Tibial artery (tissue), 4 donors: ENCODE results near the gene SIX3.

Experiments used
- DNase-seq, 2 donors: peaks; one replicate each; pipeline ENCODE4 v3.0.0-alpha.2; 2019
- H3K27ac ChIP-seq, 2 donors: fragments of 200-600 bp; sonication (generic) in 1 of 2; 1 replicate in 1 of 2; 2 replicates in 1 of 2; pipeline ENCODE4 v1.5.1; 2018 to 2019; ENCODE audit warnings: mild to moderate bottlenecking in 1 of 2
- H3K27me3 ChIP-seq, 2 donors: fragments of 200-600 bp; sonication (generic) in 1 of 2; one replicate each; pipeline versions ENCODE4 v1.5.1 to v1.6.0; 2016 to 2019
- H3K36me3 ChIP-seq, 3 donors: fragments of 200-600 bp; sonication (generic) in 2 of 3; one replicate each; pipeline ENCODE4 v1.5.1; 2016 to 2019; ENCODE audit warnings: mild to moderate bottlenecking in 2 of 3
- H3K4me1 ChIP-seq, 4 donors: fragments of 200-600 bp; sonication (generic) in 2 of 4; 1 replicate in 3 of 4; 2 replicates in 1 of 4; pipeline ENCODE4 v1.5.1; 2016 to 2019
- H3K4me3 ChIP-seq, 2 donors: fragments of 200-600 bp; sonication (generic) in 1 of 2; 1 replicate in 1 of 2; 2 replicates in 1 of 2; pipeline ENCODE4 v1.5.1; 2018 to 2019; ENCODE audit warnings: mild to moderate bottlenecking in 2 of 2
- H3K9me3 ChIP-seq, 3 donors: fragments of 200-600 bp; sonication (generic) in 1 of 3; one replicate each; pipeline ENCODE4 v1.5.1; 2016 to 2019
- intact Hi-C: fragments of 100-400 bp; cut with DNase I; formaldehyde crosslinking; loops from one replicate; pipeline ENCODE4 v1.15.0; 2023; ENCODE audit warnings: low total_unique reads
- TF ChIP-seq, protein P1 (sequence below), 2 experiments: fragments of 200-600 bp in 1 of 2; fragments of 450-650 bp in 1 of 2; IDR thresholded peaks; one replicate each; pipeline ENCODE4 v1.5.1; 2017 to 2019; ENCODE audit warnings: antibody characterized with exemption in 2 of 2, mild to moderate bottlenecking in 1 of 2, moderate library complexity in 1 of 2

The SIX3 gene

GRCh38 chr2:44934983-44935728 lies 6.3 kb upstream of the SIX3 start:
- H3K27ac ChIP-seq, result no peak overlapping the region
- DNase-seq, result no peak
- H3K9me3 ChIP-seq, result no peaks in the 10 kb centered on the region
- intact Hi-C loops, result no loop called here
- peak overlapping the region in 1 of 2 donors; percentile 32 for H3K4me3 ChIP-seq
- H3K36me3 ChIP-seq, result no peaks in the 10 kb centered on the region
- H3K4me1 ChIP-seq, result peaks cover 0 to 50% (median 43%) of the 10 kb centered on the region in 4 donors
- TF ChIP-seq, protein P1, sequence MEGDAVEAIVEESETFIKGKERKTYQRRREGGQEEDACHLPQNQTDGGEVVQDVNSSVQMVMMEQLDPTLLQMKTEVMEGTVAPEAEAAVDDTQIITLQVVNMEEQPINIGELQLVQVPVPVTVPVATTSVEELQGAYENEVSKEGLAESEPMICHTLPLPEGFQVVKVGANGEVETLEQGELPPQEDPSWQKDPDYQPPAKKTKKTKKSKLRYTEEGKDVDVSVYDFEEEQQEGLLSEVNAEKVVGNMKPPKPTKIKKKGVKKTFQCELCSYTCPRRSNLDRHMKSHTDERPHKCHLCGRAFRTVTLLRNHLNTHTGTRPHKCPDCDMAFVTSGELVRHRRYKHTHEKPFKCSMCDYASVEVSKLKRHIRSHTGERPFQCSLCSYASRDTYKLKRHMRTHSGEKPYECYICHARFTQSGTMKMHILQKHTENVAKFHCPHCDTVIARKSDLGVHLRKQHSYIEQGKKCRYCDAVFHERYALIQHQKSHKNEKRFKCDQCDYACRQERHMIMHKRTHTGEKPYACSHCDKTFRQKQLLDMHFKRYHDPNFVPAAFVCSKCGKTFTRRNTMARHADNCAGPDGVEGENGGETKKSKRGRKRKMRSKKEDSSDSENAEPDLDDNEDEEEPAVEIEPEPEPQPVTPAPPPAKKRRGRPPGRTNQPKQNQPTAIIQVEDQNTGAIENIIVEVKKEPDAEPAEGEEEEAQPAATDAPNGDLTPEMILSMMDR (IDR thresholded peaks at IDR 0.05), result no peak
- H3K27me3 ChIP-seq, result peaks cover 0 to 96% of the 10 kb centered on the region in 2 donors

- Histone ChIP-seq H3K4me1 (peaks cover 0 to 50% (median 43%) of the 10 kb centered on the region in 4 donors), H3K27ac (no peak overlapping the region), H3K9me3 (no peaks in the 10 kb centered on the region), H3K4me3 (peak overlapping the region in 1 of 2 donors; percentile 32), H3K27me3 (peaks cover 0 to 97% of the 10 kb centered on the region in 2 donors), H3K36me3 (no peaks in the 10 kb centered on the region)
- DNase-seq, result peak in 1 of 2 donors; percentile 50
- TF ChIP-seq, protein P1 (IDR thresholded peaks at IDR 0.05), result no peak
- intact Hi-C loops, result no loop called here
Observed at GRCh38 chr2:44935729-44936098, 5.8 kb upstream of the SIX3 start.

DNA sequence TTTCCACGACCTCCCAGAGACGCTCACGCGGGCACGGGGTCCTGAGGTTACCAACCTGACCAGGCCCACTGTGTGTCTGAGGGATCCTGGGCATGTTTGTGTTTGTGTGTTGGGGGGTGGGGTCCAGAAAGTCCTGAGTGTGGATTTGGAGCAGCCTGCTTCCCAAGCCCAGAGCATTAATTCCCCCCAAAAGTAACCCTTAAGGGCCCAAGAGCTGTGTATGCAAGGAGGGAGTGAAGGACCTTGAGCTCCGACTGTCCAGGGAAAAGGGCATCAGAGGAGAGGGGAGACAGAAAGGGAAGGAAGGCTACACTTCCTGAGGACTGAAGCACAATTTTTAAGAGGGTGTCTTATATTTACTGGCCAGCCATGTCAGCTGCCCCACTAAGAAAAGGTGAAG lies 5.2 kb upstream of the SIX3 start:
- H3K27me3 ChIP-seq, result peaks cover 0 to 100% of the 10 kb centered on the region in 2 donors

DNA sequence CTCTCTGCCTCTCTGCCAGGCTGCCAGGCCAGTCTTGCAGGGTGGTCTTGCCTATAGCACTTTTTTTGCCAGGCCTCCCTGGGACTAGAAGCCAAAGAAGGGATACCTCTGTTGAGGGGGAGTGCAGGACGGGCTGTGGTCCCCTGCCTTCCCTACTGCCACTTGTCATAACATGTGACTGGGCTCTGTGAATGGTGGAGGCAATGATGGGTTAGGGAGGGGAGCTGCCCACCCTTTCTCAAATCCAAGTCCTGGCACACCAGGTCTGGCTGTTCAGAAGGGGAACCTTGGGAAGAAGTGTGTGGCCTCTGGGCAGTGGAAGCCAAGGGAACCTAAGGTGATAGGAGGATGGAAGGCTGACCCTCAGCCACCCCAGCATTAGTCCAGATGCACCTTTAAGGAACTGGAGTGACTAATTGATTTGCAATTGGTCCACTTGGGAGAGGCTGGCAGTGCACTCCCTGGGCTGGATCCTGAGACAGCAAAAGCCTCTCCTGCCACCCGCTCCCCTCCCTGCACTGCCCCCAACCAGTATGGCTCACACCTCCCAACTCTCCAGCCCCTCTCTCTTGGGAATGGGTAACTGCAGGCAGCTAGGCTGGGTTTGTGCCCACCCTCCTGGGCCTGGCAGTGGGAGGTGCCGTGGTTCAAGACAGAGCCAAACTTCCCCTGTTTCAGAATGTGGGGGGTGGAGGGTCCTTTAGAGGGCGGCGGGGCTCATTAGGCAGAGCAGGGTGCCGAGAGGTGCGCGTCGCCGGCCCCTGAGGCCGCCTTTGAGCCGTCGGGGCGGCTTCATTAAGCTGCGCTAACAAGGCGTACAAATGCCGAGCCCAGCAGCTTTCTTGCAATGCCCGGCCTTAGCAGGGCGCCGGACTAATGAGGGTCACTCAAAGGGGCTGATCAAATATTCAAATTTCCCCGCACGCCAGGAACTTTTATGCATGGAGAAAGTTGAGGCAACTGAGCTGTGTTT lies 4.5 kb upstream of the SIX3 start:
- Histone ChIP-seq H3K9me3 (no peaks in the 10 kb centered on the region), H3K36me3 (no peaks in the 10 kb centered on the region), H3K4me1 (peaks cover 0 to 61% (median 53%) of the 10 kb centered on the region in 4 donors), H3K27ac (no peak overlapping the region), H3K4me3 (peak overlapping the region in 1 of 2 donors; percentile 16), H3K27me3 (peaks cover 0 to 100% of the 10 kb centered on the region in 2 donors)
- TF ChIP-seq, protein P1 (IDR thresholded peaks at IDR 0.05), result no peak
- DNase-seq, result no peak
- intact Hi-C loops, result no loop called here

More for the DNA sequence above, 5.2 kb upstream of the SIX3 start:
- TF ChIP-seq, protein P1 (IDR thresholded peaks at IDR 0.05), result no peak
- H3K4me3 ChIP-seq, result no peak overlapping the region
- no peaks in the 10 kb centered on the region for H3K36me3 ChIP-seq
- intact Hi-C loops, result no loop called here
- peaks cover 0 to 55% (median 49%) of the 10 kb centered on the region in 4 donors for H3K4me1 ChIP-seq
- H3K9me3 ChIP-seq, result no peaks in the 10 kb centered on the region
- no peak for DNase-seq
- H3K27ac ChIP-seq, result no peak overlapping the region

GRCh38 chr2:44937688-44938240 lies 3.7 kb upstream of the SIX3 start:
- peak overlapping the region in 1 of 2 donors; percentile 16 for H3K4me3 ChIP-seq

More at GRCh38 chr2:44937688-44938240, 3.7 kb upstream of the SIX3 start:
- intact Hi-C loops, result no loop called here
- peaks cover 0 to 100% of the 10 kb centered on the region in 2 donors for H3K27me3 ChIP-seq
- DNase-seq, result no peak
- peaks cover 0 to 69% (median 60%) of the 10 kb centered on the region in 4 donors for H3K4me1 ChIP-seq
- H3K27ac ChIP-seq, result no peak overlapping the region
- no peaks in the 10 kb centered on the region for H3K9me3 ChIP-seq
- TF ChIP-seq, protein P1 (IDR thresholded peaks at IDR 0.05), result no peak
- no peaks in the 10 kb centered on the region for H3K36me3 ChIP-seq
